WTC11 (cell line): ENCODE data around the gene PCDH12. TPM values are rescaled to one million over a fixed set of nuclear protein-coding genes. Genes with fewer than 3 reads are reported as not detected.

Source experiments
- ATAC-seq: fragments of 200-7000 bp; cut with Tn5 transposase; 2 replicates; pipeline ENCODE4 v1.10.0; 2021; ENCODE audit warnings: mild to moderate bottlenecking, moderate library complexity
- CTCF ChIA-PET: fragments of 300-600 bp; sonication (Branson Sonifier 250); formaldehyde crosslinking; loops from one replicate; lab custom pipeline; 2021; ENCODE audit warnings: antibody characterized with exemption; lab: Charles Lee
- POLR2A ChIA-PET: fragments of 350-600 bp; sonication (Branson Sonifier 250); formaldehyde crosslinking; loops from one replicate; lab custom pipeline; 2021; ENCODE audit warnings: antibody characterized with exemption; lab: Charles Lee
- DNase-seq: peaks from one replicate; pipeline ENCODE4 v3.0.0; 2021; ENCODE audit warnings: low spot score
- H3K27ac Mint-ChIP-seq: 2 replicates; pipeline ENCODE4 v1.8.0; 2021; ENCODE audit warnings: mixed read lengths
- H3K27me3 Mint-ChIP-seq: 2 replicates; pipeline ENCODE4 v1.8.0; 2021; ENCODE audit warnings: low read depth, mild to moderate bottlenecking, moderate library complexity, mixed read lengths
- H3K36me3 Mint-ChIP-seq: 2 replicates; pipeline ENCODE4 v1.8.0; 2021; ENCODE audit warnings: mixed read lengths
- H3K4me1 Mint-ChIP-seq: 2 replicates; pipeline ENCODE4 v1.8.0; 2022; ENCODE audit warnings: mixed read lengths
- H3K4me3 Mint-ChIP-seq: 2 replicates; pipeline ENCODE4 v1.8.0; 2021; ENCODE audit warnings: mild to moderate bottlenecking, moderate library complexity, mixed read lengths
- H3K9me3 Mint-ChIP-seq: 2 replicates; pipeline ENCODE4 v1.8.0; 2021; ENCODE audit warnings: mixed read lengths
- ATF1 ChIP-seq: sonication (generic); formaldehyde crosslinking; IDR thresholded peaks from 2 replicates; pipeline ENCODE4 v1.8.1; 2023; ENCODE audit warnings: mild to moderate bottlenecking, moderate library complexity, missing genetic modification reagents
- CREM ChIP-seq: sonication (generic); formaldehyde crosslinking; IDR thresholded peaks from 2 replicates; pipeline ENCODE4 v1.8.1; 2022; ENCODE audit warnings: mild to moderate bottlenecking, missing genetic modification reagents, moderate library complexity
- ESRRA ChIP-seq: sonication (generic); formaldehyde crosslinking; IDR thresholded peaks from 2 replicates; pipeline ENCODE4 v1.8.1; 2022; ENCODE audit warnings: mild to moderate bottlenecking, missing genetic modification reagents, borderline replicate concordance
- FOXK1 ChIP-seq: sonication (generic); formaldehyde crosslinking; IDR thresholded peaks from 2 replicates; pipeline ENCODE4 v1.8.0; 2022; ENCODE audit warnings: mild to moderate bottlenecking, moderate library complexity, missing genetic modification reagents
- GABPB1 ChIP-seq: sonication (generic); formaldehyde crosslinking; IDR thresholded peaks from 2 replicates; pipeline ENCODE4 v1.8.1; 2023; ENCODE audit warnings: mild to moderate bottlenecking, missing genetic modification reagents
- RORB ChIP-seq: fragments of 250-450 bp; sonication (Bioruptor Pico); IDR thresholded peaks from 2 replicates; pipeline ENCODE4 v1.9.0; 2021; ENCODE audit warnings: mild to moderate bottlenecking
- SMAD4 ChIP-seq: sonication (generic); formaldehyde crosslinking; IDR thresholded peaks from 2 replicates; pipeline ENCODE4 v1.8.0; 2022; ENCODE audit warnings: mild to moderate bottlenecking, missing genetic modification reagents
- SP1 ChIP-seq: sonication (generic); formaldehyde crosslinking; conservative IDR thresholded peaks from 2 replicates; pipeline ENCODE4 v1.8.1; 2022; ENCODE audit warnings: missing genetic modification reagents
- TEAD1 ChIP-seq: sonication (generic); formaldehyde crosslinking; IDR thresholded peaks from 2 replicates; pipeline ENCODE4 v1.8.0; 2022; ENCODE audit warnings: mild to moderate bottlenecking, missing genetic modification reagents
- TP53 ChIP-seq: sonication (generic); formaldehyde crosslinking; IDR thresholded peaks from 2 replicates; pipeline ENCODE4 v1.8.1; 2023; ENCODE audit warnings: mild to moderate bottlenecking, missing genetic modification reagents
- total RNA-seq: library from RNA; stranded (reverse); gene quantifications from 3 replicates; pipeline ENCODE4 v1.2.3, GENCODE V29; 2021
- TF ChIP-seq, protein P1 (sequence below): sonication (generic); formaldehyde crosslinking; IDR thresholded peaks from 2 replicates; pipeline ENCODE4 v1.8.1; 2023; ENCODE audit warnings: mild to moderate bottlenecking, missing genetic modification reagents, moderate library complexity
- TF ChIP-seq, protein P2 (sequence below): sonication (generic); formaldehyde crosslinking; IDR thresholded peaks from 2 replicates; pipeline ENCODE4 v1.8.0; 2022; ENCODE audit warnings: mild to moderate bottlenecking, missing genetic modification reagents
- TF ChIP-seq, protein P3 (sequence below): fragments of 250-450 bp; sonication (Bioruptor Pico); IDR thresholded peaks from 2 replicates; pipeline ENCODE4 v1.9.0; 2021; ENCODE audit warnings: mild to moderate bottlenecking
- TF ChIP-seq, protein P4 (sequence below): sonication (generic); formaldehyde crosslinking; IDR thresholded peaks from 2 replicates; pipeline ENCODE4 v1.8.1; 2023; ENCODE audit warnings: mild to moderate bottlenecking, missing genetic modification reagents
- TF ChIP-seq, protein P5 (sequence below): fragments of 250-450 bp; sonication (Bioruptor Pico); conservative IDR thresholded peaks from 2 replicates; pipeline ENCODE4 v1.9.0; 2021; ENCODE audit warnings: mild to moderate bottlenecking
- TF ChIP-seq, protein P6 (sequence below): sonication (generic); formaldehyde crosslinking; IDR thresholded peaks from 2 replicates; pipeline ENCODE4 v1.8.0; 2023; ENCODE audit warnings: missing genetic modification reagents, mild to moderate bottlenecking, borderline replicate concordance
- TF ChIP-seq, protein P7 (sequence below): sonication (generic); formaldehyde crosslinking; IDR thresholded peaks from 2 replicates; pipeline ENCODE4 v1.8.1; 2022; ENCODE audit warnings: mild to moderate bottlenecking, missing genetic modification reagents, moderate library complexity, borderline replicate concordance

PCDH12 gene
- total RNA-seq, 1 experiment from 2014 or later: 0.33 TPM

DNA sequence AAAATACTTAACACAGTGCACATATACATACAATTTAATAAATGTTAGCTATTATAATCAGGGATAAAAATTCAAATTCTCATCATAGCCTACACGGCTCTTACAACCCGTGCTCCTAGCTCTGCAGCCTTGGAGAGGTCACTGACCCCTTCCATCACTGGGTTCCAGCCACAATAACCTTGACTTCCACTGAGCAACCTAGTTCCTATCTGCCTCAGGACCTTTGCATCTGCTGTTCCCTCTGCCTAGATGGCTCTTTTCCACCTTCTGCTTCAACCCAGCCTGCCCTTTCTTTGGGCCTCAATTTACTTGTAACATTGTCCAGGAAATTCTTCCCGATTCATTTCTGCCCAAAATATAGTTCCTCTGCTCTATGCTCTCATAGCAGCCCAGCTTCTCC lies 43.2 kb downstream of the PCDH12 start:
- Mint-ChIP-seq H3K27ac (no peak overlapping the region), H3K9me3 (no peaks in the 10 kb centered on the region), H3K4me3 (peak overlapping the region; percentile 66), H3K4me1 (peaks cover 29% of the 10 kb centered on the region), H3K27me3 (peaks cover 27% of the 10 kb centered on the region), H3K36me3 (no peaks in the 10 kb centered on the region)
- POLR2A ChIA-PET: interaction anchor here (1.9 kb wide), 1 partner anchor 9 kb away, joined by 7 read pairs; the partner anchor contains the start of gene DELE1
- no peak for TF ChIP-seq SMAD4 (CRISPR knock-in tag)
- TF ChIP-seq, protein P1, sequence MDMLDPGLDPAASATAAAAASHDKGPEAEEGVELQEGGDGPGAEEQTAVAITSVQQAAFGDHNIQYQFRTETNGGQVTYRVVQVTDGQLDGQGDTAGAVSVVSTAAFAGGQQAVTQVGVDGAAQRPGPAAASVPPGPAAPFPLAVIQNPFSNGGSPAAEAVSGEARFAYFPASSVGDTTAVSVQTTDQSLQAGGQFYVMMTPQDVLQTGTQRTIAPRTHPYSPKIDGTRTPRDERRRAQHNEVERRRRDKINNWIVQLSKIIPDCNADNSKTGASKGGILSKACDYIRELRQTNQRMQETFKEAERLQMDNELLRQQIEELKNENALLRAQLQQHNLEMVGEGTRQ (CRISPR knock-in tag): no peak
- TF ChIP-seq ATF1 (CRISPR knock-in tag): no peak
- TF ChIP-seq ESRRA (CRISPR knock-in tag): no peak
- TF ChIP-seq CREM (CRISPR knock-in tag): no peak
- TF ChIP-seq, protein P2, sequence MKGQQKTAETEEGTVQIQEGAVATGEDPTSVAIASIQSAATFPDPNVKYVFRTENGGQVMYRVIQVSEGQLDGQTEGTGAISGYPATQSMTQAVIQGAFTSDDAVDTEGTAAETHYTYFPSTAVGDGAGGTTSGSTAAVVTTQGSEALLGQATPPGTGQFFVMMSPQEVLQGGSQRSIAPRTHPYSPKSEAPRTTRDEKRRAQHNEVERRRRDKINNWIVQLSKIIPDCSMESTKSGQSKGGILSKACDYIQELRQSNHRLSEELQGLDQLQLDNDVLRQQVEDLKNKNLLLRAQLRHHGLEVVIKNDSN (CRISPR knock-in tag): no peak
- TF ChIP-seq, protein P3, sequence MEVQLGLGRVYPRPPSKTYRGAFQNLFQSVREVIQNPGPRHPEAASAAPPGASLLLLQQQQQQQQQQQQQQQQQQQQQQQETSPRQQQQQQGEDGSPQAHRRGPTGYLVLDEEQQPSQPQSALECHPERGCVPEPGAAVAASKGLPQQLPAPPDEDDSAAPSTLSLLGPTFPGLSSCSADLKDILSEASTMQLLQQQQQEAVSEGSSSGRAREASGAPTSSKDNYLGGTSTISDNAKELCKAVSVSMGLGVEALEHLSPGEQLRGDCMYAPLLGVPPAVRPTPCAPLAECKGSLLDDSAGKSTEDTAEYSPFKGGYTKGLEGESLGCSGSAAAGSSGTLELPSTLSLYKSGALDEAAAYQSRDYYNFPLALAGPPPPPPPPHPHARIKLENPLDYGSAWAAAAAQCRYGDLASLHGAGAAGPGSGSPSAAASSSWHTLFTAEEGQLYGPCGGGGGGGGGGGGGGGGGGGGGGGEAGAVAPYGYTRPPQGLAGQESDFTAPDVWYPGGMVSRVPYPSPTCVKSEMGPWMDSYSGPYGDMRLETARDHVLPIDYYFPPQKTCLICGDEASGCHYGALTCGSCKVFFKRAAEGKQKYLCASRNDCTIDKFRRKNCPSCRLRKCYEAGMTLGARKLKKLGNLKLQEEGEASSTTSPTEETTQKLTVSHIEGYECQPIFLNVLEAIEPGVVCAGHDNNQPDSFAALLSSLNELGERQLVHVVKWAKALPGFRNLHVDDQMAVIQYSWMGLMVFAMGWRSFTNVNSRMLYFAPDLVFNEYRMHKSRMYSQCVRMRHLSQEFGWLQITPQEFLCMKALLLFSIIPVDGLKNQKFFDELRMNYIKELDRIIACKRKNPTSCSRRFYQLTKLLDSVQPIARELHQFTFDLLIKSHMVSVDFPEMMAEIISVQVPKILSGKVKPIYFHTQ (CRISPR knock-in tag): no peak
- TF ChIP-seq, protein P4, sequence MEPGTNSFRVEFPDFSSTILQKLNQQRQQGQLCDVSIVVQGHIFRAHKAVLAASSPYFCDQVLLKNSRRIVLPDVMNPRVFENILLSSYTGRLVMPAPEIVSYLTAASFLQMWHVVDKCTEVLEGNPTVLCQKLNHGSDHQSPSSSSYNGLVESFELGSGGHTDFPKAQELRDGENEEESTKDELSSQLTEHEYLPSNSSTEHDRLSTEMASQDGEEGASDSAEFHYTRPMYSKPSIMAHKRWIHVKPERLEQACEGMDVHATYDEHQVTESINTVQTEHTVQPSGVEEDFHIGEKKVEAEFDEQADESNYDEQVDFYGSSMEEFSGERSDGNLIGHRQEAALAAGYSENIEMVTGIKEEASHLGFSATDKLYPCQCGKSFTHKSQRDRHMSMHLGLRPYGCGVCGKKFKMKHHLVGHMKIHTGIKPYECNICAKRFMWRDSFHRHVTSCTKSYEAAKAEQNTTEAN (CRISPR knock-in tag): no peak
- TF ChIP-seq, protein P5, sequence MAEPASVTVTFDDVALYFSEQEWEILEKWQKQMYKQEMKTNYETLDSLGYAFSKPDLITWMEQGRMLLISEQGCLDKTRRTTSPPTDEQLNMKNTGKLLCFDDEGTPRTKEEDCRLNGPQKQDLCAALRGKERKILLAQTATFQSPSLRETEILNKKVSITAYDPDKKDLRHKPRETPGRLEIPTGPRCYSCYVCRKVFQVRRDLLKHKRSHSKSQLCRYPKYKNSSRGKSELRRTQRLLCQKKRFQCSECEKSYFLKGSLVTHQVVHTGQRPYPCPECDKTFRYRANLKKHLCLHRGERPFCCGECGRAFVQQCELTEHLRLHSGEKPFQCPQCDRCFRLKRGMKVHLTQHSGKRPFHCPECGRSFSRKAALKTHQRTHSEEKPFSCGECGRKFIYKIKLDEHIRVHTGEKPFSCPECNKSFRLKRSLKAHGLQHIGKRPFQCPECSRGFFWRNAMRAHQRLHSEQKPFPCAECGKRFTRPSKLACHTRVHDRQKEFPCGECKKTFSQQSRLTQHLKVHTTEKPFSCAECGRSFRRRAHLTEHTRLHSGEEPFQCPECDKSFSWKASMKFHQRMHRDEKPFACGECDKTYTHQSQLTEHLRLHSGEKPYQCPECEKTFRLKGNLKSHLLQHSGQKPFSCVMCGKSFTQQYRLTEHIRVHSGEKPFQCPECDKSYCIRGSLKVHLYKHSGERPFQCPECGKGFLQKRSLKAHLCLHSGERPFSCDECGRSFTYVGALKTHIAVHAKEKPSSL (CRISPR knock-in tag): no peak
- DNase-seq (no peak), ATAC-seq (no peak)
- CTCF ChIA-PET: interaction anchor here (0.8 to 7.8 kb wide), 14 partner anchors 9 to 296 kb away, joined by 3 to 74 read pairs (median 7); partner anchors contain the start of genes DELE1, DIAPH1, PCDH1 and RNF14

DNA sequence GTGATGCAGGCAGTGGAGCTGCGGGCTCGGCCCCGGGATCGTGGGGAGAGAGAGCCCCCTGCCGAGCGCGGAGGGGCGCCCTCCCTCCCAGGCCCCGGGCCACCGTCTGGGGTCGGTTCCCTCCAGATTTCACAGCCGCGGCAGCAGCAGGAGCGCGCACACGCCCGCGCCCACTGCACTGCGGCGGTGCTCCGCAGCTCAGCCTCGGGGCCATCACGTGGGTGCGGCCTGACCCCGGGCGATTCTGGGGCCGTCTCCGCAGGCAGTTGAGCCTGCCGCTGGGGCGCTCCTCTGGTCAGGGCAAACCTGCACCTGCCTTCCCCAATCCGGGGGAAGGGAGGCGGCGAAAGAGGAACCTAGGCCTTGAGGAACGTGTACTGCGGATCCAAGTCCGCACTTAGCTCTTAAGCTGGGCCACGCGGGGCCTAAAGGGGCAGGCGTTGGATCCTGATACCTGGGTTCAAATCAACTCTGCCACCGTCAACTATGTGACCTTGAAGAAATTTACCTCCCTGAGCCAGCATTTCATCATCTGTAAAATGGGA lies 43.7 kb downstream of the PCDH12 start:
- DNase-seq (peak; percentile 77), ATAC-seq (peak; percentile 79)
- H3K36me3 Mint-ChIP-seq: no peaks in the 10 kb centered on the region
- ChIA-PET POLR2A (interaction anchor here (0.8 to 1.9 kb wide), 2 partner anchors 10 to 241 kb away, joined by 3 to 7 read pairs; partner anchors contain the start of gene DELE1), CTCF (interaction anchor here (0.6 to 7.8 kb wide), 15 partner anchors 10 to 574 kb away, joined by 3 to 74 read pairs (median 5); partner anchors contain the start of genes DELE1, PCDH1 and RNF14)
- H3K4me3 Mint-ChIP-seq: peak overlapping the region; percentile 66
- H3K27me3 Mint-ChIP-seq: peaks cover 27% of the 10 kb centered on the region
- peaks cover 29% of the 10 kb centered on the region for H3K4me1 Mint-ChIP-seq
- H3K9me3 Mint-ChIP-seq: no peaks in the 10 kb centered on the region
- no peak overlapping the region for H3K27ac Mint-ChIP-seq
- TF ChIP-seq RORB (CRISPR knock-in tag): no peak
- TF ChIP-seq TEAD1 (CRISPR knock-in tag): peak; percentile 85
- TF ChIP-seq FOXK1: 0 out of 2 replicates have a peak, but pooled peaks have one; percentile 48
- TF ChIP-seq GABPB1: peak; percentile 57
- TF ChIP-seq, protein P6, sequence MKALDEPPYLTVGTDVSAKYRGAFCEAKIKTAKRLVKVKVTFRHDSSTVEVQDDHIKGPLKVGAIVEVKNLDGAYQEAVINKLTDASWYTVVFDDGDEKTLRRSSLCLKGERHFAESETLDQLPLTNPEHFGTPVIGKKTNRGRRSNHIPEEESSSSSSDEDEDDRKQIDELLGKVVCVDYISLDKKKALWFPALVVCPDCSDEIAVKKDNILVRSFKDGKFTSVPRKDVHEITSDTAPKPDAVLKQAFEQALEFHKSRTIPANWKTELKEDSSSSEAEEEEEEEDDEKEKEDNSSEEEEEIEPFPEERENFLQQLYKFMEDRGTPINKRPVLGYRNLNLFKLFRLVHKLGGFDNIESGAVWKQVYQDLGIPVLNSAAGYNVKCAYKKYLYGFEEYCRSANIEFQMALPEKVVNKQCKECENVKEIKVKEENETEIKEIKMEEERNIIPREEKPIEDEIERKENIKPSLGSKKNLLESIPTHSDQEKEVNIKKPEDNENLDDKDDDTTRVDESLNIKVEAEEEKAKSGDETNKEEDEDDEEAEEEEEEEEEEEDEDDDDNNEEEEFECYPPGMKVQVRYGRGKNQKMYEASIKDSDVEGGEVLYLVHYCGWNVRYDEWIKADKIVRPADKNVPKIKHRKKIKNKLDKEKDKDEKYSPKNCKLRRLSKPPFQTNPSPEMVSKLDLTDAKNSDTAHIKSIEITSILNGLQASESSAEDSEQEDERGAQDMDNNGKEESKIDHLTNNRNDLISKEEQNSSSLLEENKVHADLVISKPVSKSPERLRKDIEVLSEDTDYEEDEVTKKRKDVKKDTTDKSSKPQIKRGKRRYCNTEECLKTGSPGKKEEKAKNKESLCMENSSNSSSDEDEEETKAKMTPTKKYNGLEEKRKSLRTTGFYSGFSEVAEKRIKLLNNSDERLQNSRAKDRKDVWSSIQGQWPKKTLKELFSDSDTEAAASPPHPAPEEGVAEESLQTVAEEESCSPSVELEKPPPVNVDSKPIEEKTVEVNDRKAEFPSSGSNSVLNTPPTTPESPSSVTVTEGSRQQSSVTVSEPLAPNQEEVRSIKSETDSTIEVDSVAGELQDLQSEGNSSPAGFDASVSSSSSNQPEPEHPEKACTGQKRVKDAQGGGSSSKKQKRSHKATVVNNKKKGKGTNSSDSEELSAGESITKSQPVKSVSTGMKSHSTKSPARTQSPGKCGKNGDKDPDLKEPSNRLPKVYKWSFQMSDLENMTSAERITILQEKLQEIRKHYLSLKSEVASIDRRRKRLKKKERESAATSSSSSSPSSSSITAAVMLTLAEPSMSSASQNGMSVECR (CRISPR knock-in tag): 0 out of 2 replicates have a peak, but pooled peaks have one; percentile 58
- peak; percentile 66; the same call in 1 of the 2 replicates for TF ChIP-seq TP53 (CRISPR knock-in tag)
- TF ChIP-seq, protein P7, sequence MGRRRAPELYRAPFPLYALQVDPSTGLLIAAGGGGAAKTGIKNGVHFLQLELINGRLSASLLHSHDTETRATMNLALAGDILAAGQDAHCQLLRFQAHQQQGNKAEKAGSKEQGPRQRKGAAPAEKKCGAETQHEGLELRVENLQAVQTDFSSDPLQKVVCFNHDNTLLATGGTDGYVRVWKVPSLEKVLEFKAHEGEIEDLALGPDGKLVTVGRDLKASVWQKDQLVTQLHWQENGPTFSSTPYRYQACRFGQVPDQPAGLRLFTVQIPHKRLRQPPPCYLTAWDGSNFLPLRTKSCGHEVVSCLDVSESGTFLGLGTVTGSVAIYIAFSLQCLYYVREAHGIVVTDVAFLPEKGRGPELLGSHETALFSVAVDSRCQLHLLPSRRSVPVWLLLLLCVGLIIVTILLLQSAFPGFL: no peak
- peak; percentile 33; the same call in 1 of the 2 replicates for TF ChIP-seq SP1 (CRISPR knock-in tag)
